ENCODE measurements around the gene VTI1B. TPM values are rescaled to one million over a fixed set of nuclear protein-coding genes. Genes with fewer than 3 reads are reported as not detected.
A peak's percentile ranks its signal among the peaks of the same experiment; 100 is the strongest.
"Not testable (repeated sequence)": the region's sequence is repeated elsewhere in the genome, so short reads cannot be mapped to it uniquely, and the experiment has no call there.

The VTI1B gene
- total RNA-seq, 1 donor from 2014 or later = 80.6 TPM

- H3K36me3 ChIP-seq (ENCODE audit: control insufficient read depth, insufficient read depth, low read length) = no peaks in the 10 kb centered on the region
- no peak for FAIRE-seq
- DNase-seq (ENCODE audit: low read depth) = no peak
- no peaks in the 10 kb centered on the region for H3K27me3 ChIP-seq (ENCODE audit: control insufficient read depth, insufficient read depth, low read length)
- no peak overlapping the region for H3K4me3 ChIP-seq (ENCODE audit: low read depth, low read length)
- no peak for TF ChIP-seq CTCF (IDR thresholded peaks at IDR 0.05; ENCODE audit: insufficient read depth, low read length, severe bottlenecking)
Measured at GRCh38 chr14:67609642-67610310, 64.7 kb downstream of the VTI1B start.

GRCh38 chr14:67607646-67608045 lies 66.8 kb downstream of the VTI1B start:
- FAIRE-seq = no peak
- Histone ChIP-seq H3K36me3 (ENCODE audit: control insufficient read depth, insufficient read depth, low read length) (no peaks in the 10 kb centered on the region), H3K27me3 (ENCODE audit: control insufficient read depth, insufficient read depth, low read length) (no peaks in the 10 kb centered on the region), H3K4me3 (ENCODE audit: low read depth, low read length) (no peak overlapping the region)
- TF ChIP-seq CTCF (IDR thresholded peaks at IDR 0.05; ENCODE audit: insufficient read depth, low read length, severe bottlenecking) = no peak
- DNase-seq (ENCODE audit: low read depth) = no peak

- Histone ChIP-seq H3K27me3 (ENCODE audit: control insufficient read depth, insufficient read depth, low read length) (no peaks in the 10 kb centered on the region), H3K36me3 (ENCODE audit: control insufficient read depth, insufficient read depth, low read length) (no peaks in the 10 kb centered on the region), H3K4me3 (ENCODE audit: low read depth, low read length) (no peak overlapping the region)
- FAIRE-seq (no peak), DNase-seq (ENCODE audit: low read depth) (peak; percentile 37)
- no peak for TF ChIP-seq CTCF (IDR thresholded peaks at IDR 0.05; ENCODE audit: insufficient read depth, low read length, severe bottlenecking)
Measured at GRCh38 chr14:67602995-67603545, 71.4 kb downstream of the VTI1B start.

- no peak for TF ChIP-seq CTCF (IDR thresholded peaks at IDR 0.05; ENCODE audit: insufficient read depth, low read length, severe bottlenecking)
- no peak for DNase-seq (ENCODE audit: low read depth)
Measured at GRCh38 chr14:67602076-67602475, 72.4 kb downstream of the VTI1B start.

GRCh38 chr14:67600562-67600974 lies 73.9 kb downstream of the VTI1B start:
- not testable (repeated sequence) for FAIRE-seq; H3K27me3 ChIP-seq (ENCODE audit: control insufficient read depth, insufficient read depth, low read length); DNase-seq (ENCODE audit: low read depth); H3K36me3 ChIP-seq (ENCODE audit: control insufficient read depth, insufficient read depth, low read length)
- peak overlapping the region; percentile 91 for H3K4me3 ChIP-seq (ENCODE audit: low read depth, low read length)

More at GRCh38 chr14:67602076-67602475, 72.4 kb downstream of the VTI1B start:
- no peak overlapping the region for H3K4me3 ChIP-seq (ENCODE audit: low read depth, low read length)
- H3K27me3 ChIP-seq (ENCODE audit: control insufficient read depth, insufficient read depth, low read length) = no peaks in the 10 kb centered on the region
- FAIRE-seq = no peak
- no peaks in the 10 kb centered on the region for H3K36me3 ChIP-seq (ENCODE audit: control insufficient read depth, insufficient read depth, low read length)

- no peak for FAIRE-seq
- DNase-seq (ENCODE audit: low read depth) = peak; percentile 72
Measured at GRCh38 chr14:67599698-67600561, 74.5 kb downstream of the VTI1B start, which contains the start of gene PIGH. Gene PIGH (minus strand): TSS chr14:67600268. CDS start chr14:67600203, 65 bp downstream.

More at GRCh38 chr14:67599698-67600561, 74.5 kb downstream of the VTI1B start, which contains the start of gene PIGH:
- no peaks in the 10 kb centered on the region for H3K27me3 ChIP-seq (ENCODE audit: control insufficient read depth, insufficient read depth, low read length)
- peak; percentile 84 for TF ChIP-seq CTCF (IDR thresholded peaks at IDR 0.05; ENCODE audit: insufficient read depth, low read length, severe bottlenecking)
- no peaks in the 10 kb centered on the region for H3K36me3 ChIP-seq (ENCODE audit: control insufficient read depth, insufficient read depth, low read length)
- peak within 1 kb of the TSS; percentile 91 for H3K4me3 ChIP-seq (ENCODE audit: low read depth, low read length)
